Stimulated activated naive B cell treated with anti-CD40 and anti-IgM and Interleukin-4, amounts not matched to agents 10 μg/mL and 1 μg/mL and 100 μg/mL, for 72 hours (primary cell): Measurements from ENCODE around the gene PIK3CD.
A peak's percentile ranks its signal among the peaks of the same experiment; 100 is the strongest.
"Not testable (repeated sequence)": the region's sequence is repeated elsewhere in the genome, so short reads cannot be mapped to it uniquely, and the experiment has no call there.

Experiments
- ATAC-seq, 2 donors: fragments of 150-1000 bp; cut with Tn5 transposase; replicated peaks; 2 replicates each; pipeline ENCODE4 v1.10.0; 2021; ENCODE audit warnings: moderate library complexity in 1 of 2
- DNase-seq: peaks from one replicate; pipeline ENCODE4 v3.0.0; 2021
- H3K27ac Mint-ChIP-seq: one replicate; pipeline ENCODE4 v1.8.0; 2022; ENCODE audit warnings: mild to moderate bottlenecking, mixed read lengths
- H3K27me3 Mint-ChIP-seq, 2 donors: one replicate each; pipeline ENCODE4 v1.8.0; 2022; ENCODE audit warnings: mixed read lengths in 2 of 2
- H3K36me3 Mint-ChIP-seq, 2 donors: one replicate each; pipeline ENCODE4 v1.8.0; 2022; ENCODE audit warnings: mixed read lengths in 2 of 2, mild to moderate bottlenecking in 1 of 2
- H3K4me1 Mint-ChIP-seq, 2 donors: one replicate each; pipeline ENCODE4 v1.8.0; 2022; ENCODE audit warnings: mixed read lengths in 2 of 2, mild to moderate bottlenecking in 1 of 2
- H3K4me3 Mint-ChIP-seq, 2 donors: one replicate each; pipeline ENCODE4 v1.8.0; 2022; ENCODE audit warnings: mild to moderate bottlenecking in 2 of 2, mixed read lengths in 2 of 2, moderate library complexity in 1 of 2
- H3K9me3 Mint-ChIP-seq, 2 donors: one replicate each; pipeline ENCODE4 v1.8.0; 2022; ENCODE audit warnings: mixed read lengths in 2 of 2, mild to moderate bottlenecking in 1 of 2

Gene PIK3CD

GRCh38 chr1:9696793-9697192 lies 45.3 kb downstream of the PIK3CD start:
- DNase-seq = no peak
- Mint-ChIP-seq H3K27ac (peak overlapping the region; percentile 91), H3K36me3 (peaks cover 43 to 66% of the 10 kb centered on the region in 2 donors), H3K27me3 (no peaks in the 10 kb centered on the region), H3K4me3 (no peak overlapping the region), H3K4me1 (peaks cover 31 to 58% of the 10 kb centered on the region in 2 donors), H3K9me3 (no peaks in the 10 kb centered on the region)
- no peak for ATAC-seq

DNA sequence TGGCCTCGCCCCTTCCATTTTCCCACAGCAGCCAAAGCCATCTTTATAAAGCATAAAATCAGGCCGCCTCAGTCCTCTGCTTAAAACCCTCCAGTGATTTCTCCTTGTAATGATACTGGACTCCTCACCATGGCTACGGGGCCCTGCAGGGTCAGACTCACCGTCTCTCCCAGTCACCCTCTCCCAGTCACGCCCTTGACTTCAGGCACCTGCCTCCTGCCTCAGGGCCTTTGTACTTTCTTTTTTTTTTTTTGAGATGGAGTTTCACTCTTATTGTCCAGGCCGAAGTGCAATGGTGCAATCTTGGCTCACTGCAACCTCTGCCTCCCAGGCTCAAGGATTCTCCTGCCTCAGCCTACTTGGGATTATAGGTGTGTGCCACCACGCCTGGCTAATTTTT lies 47.8 kb downstream of the PIK3CD start:
- no peak overlapping the region for H3K4me3 Mint-ChIP-seq
- peaks cover 53 to 74% of the 10 kb centered on the region in 2 donors for H3K36me3 Mint-ChIP-seq
- peaks cover 6 to 7% of the 10 kb centered on the region in 2 donors for H3K9me3 Mint-ChIP-seq
- H3K4me1 Mint-ChIP-seq = peaks cover 41 to 70% of the 10 kb centered on the region in 2 donors
- DNase-seq = no peak
- H3K27me3 Mint-ChIP-seq = no peaks in the 10 kb centered on the region
- peak overlapping the region; percentile 87 for H3K27ac Mint-ChIP-seq
- no peak for ATAC-seq

- peaks cover 39 to 70% of the 10 kb centered on the region in 2 donors for H3K4me1 Mint-ChIP-seq
- H3K27ac Mint-ChIP-seq = peak overlapping the region; percentile 86
- ATAC-seq (no peak), DNase-seq (no peak)
- H3K36me3 Mint-ChIP-seq = peaks cover 53 to 72% of the 10 kb centered on the region in 2 donors
- H3K9me3 Mint-ChIP-seq = peaks cover 6 to 8% of the 10 kb centered on the region in 2 donors
- H3K27me3 Mint-ChIP-seq = no peaks in the 10 kb centered on the region
- H3K4me3 Mint-ChIP-seq = no peak overlapping the region
Observed at GRCh38 chr1:9700340-9700739, 48.8 kb downstream of the PIK3CD start.

- H3K4me3 Mint-ChIP-seq = no peak overlapping the region
Observed at GRCh38 chr1:9701665-9702064, 50.1 kb downstream of the PIK3CD start.

GRCh38 chr1:9703165-9703509 lies 51.6 kb downstream of the PIK3CD start:
- no peaks in the 10 kb centered on the region for H3K27me3 Mint-ChIP-seq
- peaks cover 39 to 71% of the 10 kb centered on the region in 2 donors for H3K4me1 Mint-ChIP-seq
- H3K4me3 Mint-ChIP-seq = no peak overlapping the region
- peaks cover 6 to 8% of the 10 kb centered on the region in 2 donors for H3K9me3 Mint-ChIP-seq
- DNase-seq (no peak), ATAC-seq (no peak)
- H3K27ac Mint-ChIP-seq = peak overlapping the region; percentile 88
- H3K36me3 Mint-ChIP-seq = peaks cover 51 to 71% of the 10 kb centered on the region in 2 donors

More at GRCh38 chr1:9701665-9702064, 50.1 kb downstream of the PIK3CD start:
- DNase-seq = no peak
- ATAC-seq = no peak
- H3K4me1 Mint-ChIP-seq = peaks cover 39 to 67% of the 10 kb centered on the region in 2 donors
- peaks cover 51 to 73% of the 10 kb centered on the region in 2 donors for H3K36me3 Mint-ChIP-seq
- H3K27ac Mint-ChIP-seq = peak overlapping the region; percentile 86
- no peaks in the 10 kb centered on the region for H3K27me3 Mint-ChIP-seq
- H3K9me3 Mint-ChIP-seq = peaks cover 6 to 8% of the 10 kb centered on the region in 2 donors

DNA sequence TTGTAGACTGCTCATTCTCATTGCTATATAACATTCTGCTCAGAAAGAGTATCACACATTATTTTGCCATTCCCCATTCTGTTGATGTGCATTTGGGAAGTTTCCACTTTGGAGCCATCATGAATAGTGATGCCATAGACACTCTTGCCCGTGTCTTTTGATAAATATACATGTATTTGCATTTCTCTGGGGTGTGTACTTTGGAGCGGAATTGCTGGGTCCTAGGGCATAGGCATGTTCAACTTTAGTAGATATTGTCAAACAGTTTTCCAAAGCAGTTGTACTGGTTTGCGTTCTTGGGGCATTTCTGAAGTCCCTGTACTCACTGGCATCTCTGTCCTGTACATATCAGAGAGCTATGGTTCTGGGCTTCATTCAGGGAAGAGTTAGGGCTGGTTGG lies 52.1 kb downstream of the PIK3CD start:
- Mint-ChIP-seq H3K4me3 (no peak overlapping the region), H3K27ac (peak overlapping the region; percentile 88), H3K27me3 (no peaks in the 10 kb centered on the region), H3K9me3 (peaks cover 6 to 8% of the 10 kb centered on the region in 2 donors), H3K36me3 (peaks cover 52 to 67% of the 10 kb centered on the region in 2 donors), H3K4me1 (peaks cover 38 to 67% of the 10 kb centered on the region in 2 donors)
- no peak for ATAC-seq
- DNase-seq = no peak

- DNase-seq = no peak
- peaks cover 36 to 56% of the 10 kb centered on the region in 2 donors for H3K4me1 Mint-ChIP-seq
- H3K4me3 Mint-ChIP-seq = no peak overlapping the region
- H3K27ac Mint-ChIP-seq = no peak overlapping the region
- H3K27me3 Mint-ChIP-seq = no peaks in the 10 kb centered on the region
- H3K9me3 Mint-ChIP-seq = peaks cover 6 to 8% of the 10 kb centered on the region in 2 donors
- no peak for ATAC-seq
- peaks cover 51 to 61% of the 10 kb centered on the region in 2 donors for H3K36me3 Mint-ChIP-seq
Observed at GRCh38 chr1:9705337-9706093, 54.0 kb downstream of the PIK3CD start.

DNA sequence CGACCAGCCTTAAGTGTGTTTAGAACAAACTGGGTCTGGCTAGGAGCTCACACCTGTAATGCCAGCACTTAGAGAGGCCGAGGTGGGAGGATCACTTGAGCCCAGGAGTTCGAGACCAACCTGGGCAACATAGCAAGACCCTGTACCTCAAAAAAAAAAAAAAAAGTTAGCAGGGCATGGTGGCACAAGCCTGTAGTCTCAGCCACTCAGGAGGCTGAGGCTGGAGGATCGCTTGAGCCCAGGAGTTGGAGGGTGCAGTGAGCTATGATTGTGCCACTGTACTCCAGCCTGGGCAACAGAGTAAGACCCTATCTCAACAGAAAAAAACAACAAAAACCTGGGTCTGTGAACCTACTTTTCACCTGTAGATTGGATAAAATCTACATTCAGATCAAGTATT lies 54.6 kb downstream of the PIK3CD start:
- ATAC-seq (no peak), DNase-seq (no peak)
- Mint-ChIP-seq H3K27ac (no peak overlapping the region), H3K27me3 (no peaks in the 10 kb centered on the region), H3K4me3 (no peak overlapping the region), H3K36me3 (peaks cover 48 to 60% of the 10 kb centered on the region in 2 donors), H3K9me3 (peaks cover 6 to 8% of the 10 kb centered on the region in 2 donors), H3K4me1 (peaks cover 30 to 51% of the 10 kb centered on the region in 2 donors)

DNA sequence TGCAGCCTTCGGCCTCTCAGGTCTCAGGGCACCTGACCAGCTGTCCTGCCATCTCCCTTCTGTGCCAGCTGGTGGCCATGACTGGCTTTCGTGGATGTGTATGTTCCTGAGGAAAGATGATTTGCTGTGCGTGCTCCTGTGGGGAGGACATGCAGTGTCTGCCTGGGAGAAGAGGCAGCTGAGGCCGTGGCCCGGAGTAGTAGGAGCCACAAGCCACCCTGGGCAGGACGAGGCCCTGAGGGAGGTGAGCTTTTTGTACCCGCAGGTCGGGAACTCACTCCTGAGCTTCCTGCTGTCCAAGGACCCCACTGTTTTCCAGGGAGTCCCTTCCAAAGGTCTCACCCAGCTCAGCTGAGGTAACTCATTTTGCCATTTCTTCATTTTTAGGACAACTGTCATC lies 58.5 kb downstream of the PIK3CD start:
- Mint-ChIP-seq H3K4me3 (no peak overlapping the region), H3K9me3 (no peaks in the 10 kb centered on the region), H3K36me3 (peaks cover 32 to 52% of the 10 kb centered on the region in 2 donors), H3K27me3 (no peaks in the 10 kb centered on the region), H3K27ac (peak overlapping the region; percentile 73), H3K4me1 (peaks cover 18 to 26% of the 10 kb centered on the region in 2 donors)
- DNase-seq = no peak
- ATAC-seq = no peak

GRCh38 chr1:9711466-9712020 lies 60.0 kb downstream of the PIK3CD start:
- Mint-ChIP-seq H3K27me3 (no peaks in the 10 kb centered on the region), H3K9me3 (no peaks in the 10 kb centered on the region), H3K27ac (peak overlapping the region; percentile 79), H3K36me3 (peaks cover 40 to 55% of the 10 kb centered on the region in 2 donors), H3K4me3 (no peak overlapping the region), H3K4me1 (peaks cover 20 to 33% of the 10 kb centered on the region in 2 donors)
- peak; percentile 46 to 60 for ATAC-seq
- DNase-seq = no peak

- not testable (repeated sequence) for H3K4me3 Mint-ChIP-seq, H3K9me3 Mint-ChIP-seq, H3K27me3 Mint-ChIP-seq, ATAC-seq, DNase-seq
- Mint-ChIP-seq H3K4me1 (peaks cover 29 to 43% of the 10 kb centered on the region in 2 donors), H3K27ac (peak overlapping the region; percentile 62), H3K36me3 (peaks cover 51 to 64% of the 10 kb centered on the region in 2 donors)
Observed at GRCh38 chr1:9712767-9713166, 61.2 kb downstream of the PIK3CD start.

GRCh38 chr1:9714257-9714718 lies 62.8 kb downstream of the PIK3CD start:
- Mint-ChIP-seq H3K9me3 (peaks cover 0 to 1% of the 10 kb centered on the region in 2 donors), H3K4me1 (peaks cover 32 to 45% of the 10 kb centered on the region in 2 donors), H3K36me3 (peaks cover 54 to 68% of the 10 kb centered on the region in 2 donors), H3K27me3 (no peaks in the 10 kb centered on the region), H3K4me3 (peak overlapping the region in 1 of 2 donors; percentile 22), H3K27ac (peak overlapping the region; percentile 85)
- ATAC-seq (peak; percentile 25 to 30), DNase-seq (no peak)

DNA sequence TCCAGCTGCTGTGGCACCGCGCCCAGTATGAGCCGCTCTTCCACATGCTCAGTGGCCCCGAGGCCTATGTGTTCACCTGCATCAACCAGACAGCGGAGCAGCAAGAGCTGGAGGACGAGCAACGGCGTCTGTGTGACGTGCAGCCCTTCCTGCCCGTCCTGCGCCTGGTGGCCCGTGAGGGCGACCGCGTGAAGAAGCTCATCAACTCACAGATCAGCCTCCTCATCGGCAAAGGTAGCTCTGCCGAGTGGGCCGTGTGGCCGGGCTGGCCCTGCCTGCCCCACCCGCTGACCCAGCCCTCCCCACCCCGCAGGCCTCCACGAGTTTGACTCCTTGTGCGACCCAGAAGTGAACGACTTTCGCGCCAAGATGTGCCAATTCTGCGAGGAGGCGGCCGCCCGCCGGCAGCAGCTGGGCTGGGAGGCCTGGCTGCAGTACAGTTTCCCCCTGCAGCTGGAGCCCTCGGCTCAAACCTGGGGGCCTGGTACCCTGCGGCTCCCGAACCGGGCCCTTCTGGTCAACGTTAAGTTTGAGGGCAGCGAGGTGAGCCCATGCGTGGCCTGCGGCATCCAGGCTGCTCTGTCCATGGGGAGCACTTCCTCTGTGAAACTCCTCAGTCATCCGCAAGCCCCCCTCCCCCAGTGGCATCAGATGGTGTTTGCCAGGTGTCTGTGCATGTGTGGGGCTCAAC lies 64.2 kb downstream of the PIK3CD start:
- Mint-ChIP-seq H3K27me3 (no peaks in the 10 kb centered on the region), H3K9me3 (peaks cover 0 to 1% of the 10 kb centered on the region in 2 donors), H3K36me3 (peaks cover 54 to 71% of the 10 kb centered on the region in 2 donors), H3K27ac (peak overlapping the region; percentile 97), H3K4me3 (peak overlapping the region in 1 of 2 donors; percentile 81), H3K4me1 (peaks cover 33 to 50% of the 10 kb centered on the region in 2 donors)
- DNase-seq (no peak), ATAC-seq (no peak)
